NCI-H524 (cell line): ENCODE data around the gene MS4A15.
"Not testable (repeated sequence)": the region's sequence is repeated elsewhere in the genome, so short reads cannot be mapped to it uniquely, and the experiment has no call there.

Source experiments
- DNase-seq, 2 experiments: peaks; one replicate each; lab custom pipeline; 2025; lab: John Stamatoyannopoulos, UW

MS4A15 gene, protein sequence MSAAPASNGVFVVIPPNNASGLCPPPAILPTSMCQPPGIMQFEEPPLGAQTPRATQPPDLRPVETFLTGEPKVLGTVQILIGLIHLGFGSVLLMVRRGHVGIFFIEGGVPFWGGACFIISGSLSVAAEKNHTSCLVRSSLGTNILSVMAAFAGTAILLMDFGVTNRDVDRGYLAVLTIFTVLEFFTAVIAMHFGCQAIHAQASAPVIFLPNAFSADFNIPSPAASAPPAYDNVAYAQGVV

GRCh38 chr11:60756307-60757032 lies at the start of gene MS4A15:
Gene MS4A15, plus strand, starts transcription at chr11:60756867. Its CDS starts 6,867 bp downstream, at chr11:60763734.
- DNase-seq, result peak; percentile 23 to 50

- no peak for DNase-seq
Measured at GRCh38 chr11:60706931-60707330, 49.7 kb upstream of the MS4A15 start.

DNA sequence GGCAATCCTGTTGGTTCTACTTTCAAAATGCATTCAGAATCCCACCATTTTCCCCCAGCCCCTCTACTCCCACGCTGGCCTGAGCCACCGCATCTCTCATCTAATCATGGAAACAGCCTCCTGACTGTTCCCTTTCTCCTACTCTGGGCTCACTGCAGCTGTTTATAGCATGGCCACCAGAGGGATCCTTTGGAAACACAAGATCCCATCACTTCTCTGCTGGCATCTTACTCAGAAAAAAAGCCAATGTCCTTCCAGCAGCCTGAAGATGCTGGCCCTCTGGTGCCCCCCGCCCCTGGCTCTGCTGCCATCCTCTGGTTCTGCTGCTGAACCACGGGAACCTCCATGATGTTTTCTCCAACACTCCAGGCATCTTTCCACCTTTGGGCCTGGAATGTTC lies 46.2 kb upstream of the MS4A15 start:
- DNase-seq, result no peak

DNA sequence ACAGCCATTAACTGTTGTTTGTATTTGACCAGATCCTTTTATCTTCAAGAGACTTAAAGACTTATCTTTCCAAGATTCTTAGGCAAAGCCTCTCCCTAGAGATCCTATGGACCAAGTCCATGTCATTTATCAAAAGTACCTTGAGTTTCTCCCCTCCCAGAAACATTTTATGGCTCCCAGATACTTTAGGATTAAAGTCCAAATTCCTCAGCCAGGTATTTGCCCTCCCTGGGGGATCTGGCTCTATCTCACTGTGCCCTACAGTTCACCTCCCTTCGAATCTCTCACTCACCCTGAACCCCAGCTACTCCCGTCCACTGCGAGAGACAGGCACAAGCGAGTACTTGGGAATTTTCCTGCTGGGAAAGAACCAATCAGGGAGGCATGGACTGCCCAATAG lies 45.4 kb upstream of the MS4A15 start:
- no peak for DNase-seq

DNA sequence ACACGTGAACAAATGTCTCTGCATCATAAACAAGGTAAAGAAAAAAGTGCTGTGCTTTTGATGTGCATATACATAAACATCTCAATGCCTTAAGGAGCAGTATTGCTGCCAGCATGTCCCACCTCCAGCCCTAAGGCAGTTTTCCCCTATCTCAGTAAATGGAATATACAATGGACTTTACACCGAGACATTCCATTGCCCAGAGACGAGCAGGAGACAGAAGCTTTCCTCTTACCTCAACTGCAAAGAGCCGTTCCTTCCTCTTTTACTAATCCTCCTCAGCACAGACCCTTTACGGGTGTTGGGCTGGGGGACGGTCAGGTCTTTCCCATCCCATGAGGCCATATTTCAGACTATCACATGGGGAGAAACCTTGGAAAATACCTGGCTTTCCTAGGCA lies 43.2 kb upstream of the MS4A15 start:
- not testable (repeated sequence) for DNase-seq

GRCh38 chr11:60717956-60718355 lies 38.7 kb upstream of the MS4A15 start:
- no peak for DNase-seq

DNA sequence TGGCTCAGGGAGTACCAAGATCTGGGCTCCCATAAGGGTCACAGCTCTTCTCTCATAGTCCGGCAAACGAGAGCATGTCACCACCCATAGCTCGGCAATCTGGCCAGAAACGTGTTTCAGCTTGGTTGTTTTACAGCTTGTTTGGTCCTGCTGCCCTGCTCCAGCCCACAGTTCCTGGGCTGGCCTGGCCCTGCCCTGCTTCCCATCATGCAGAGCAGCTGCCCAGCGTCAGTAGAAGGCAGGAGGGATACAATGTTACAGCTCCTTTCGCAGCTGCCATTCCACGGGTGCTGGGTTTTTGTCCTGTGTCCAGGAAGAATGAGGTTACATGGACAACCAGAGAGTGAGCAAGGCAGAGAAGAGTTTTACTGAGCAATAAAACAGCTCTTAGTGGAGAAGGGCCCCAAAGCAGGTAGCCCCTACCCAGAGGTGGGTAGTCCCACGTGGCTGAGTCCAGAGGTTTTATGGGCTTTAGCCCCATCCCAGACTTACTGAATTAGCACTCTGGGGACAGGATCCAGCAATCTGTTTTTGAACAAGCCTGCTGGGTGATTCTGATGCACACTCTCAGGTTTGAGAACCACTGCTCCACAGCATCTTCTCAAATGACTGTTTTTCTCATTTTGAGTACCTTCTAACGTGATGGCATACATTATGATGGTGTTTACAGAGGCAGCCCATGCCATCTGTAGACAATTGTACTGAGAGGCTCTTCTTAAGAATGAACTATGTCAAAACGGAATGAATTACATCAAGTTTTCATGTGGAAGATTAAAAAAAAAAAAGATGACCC lies 37.9 kb upstream of the MS4A15 start:
- DNase-seq, result no peak

DNA sequence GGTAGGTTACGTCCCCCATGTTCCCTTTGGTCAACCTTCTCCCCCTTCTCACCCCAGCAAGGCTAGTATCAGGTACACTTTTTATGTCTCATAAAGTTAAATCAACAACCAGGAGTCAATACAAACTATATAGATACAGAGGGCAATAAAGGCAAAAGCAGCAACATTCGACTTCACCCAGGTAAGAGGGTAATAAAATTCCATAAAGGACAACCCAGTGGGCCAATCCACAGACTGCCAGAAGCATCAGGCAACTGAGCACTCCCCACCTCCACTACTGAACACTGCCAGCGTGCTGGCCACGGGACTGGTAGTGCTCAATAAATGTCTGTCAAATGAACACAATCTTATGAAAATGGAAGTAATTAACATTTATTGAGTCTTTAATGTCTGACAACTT lies 37.3 kb upstream of the MS4A15 start:
- DNase-seq, result no peak

- DNase-seq, result no peak
Measured at GRCh38 chr11:60720460-60720859, 36.2 kb upstream of the MS4A15 start.

DNA sequence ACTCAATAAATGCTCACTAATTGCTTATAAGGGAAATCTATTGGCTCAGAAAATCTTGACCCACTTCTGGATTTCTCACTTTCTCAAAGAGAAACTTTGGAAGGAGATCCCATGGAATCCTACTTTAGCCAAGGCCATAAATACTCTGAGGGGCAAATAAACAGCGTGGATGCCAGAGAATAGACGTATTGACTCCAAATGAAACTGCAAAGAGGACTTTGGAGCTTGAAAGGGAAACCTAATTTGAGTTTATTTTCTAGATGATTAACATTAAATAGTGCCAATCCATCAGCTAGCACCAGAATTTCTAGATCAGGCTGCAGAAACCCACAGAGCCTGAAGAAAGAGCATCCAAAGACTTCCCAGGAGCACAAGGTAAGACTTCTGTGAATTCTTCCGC lies 32.2 kb upstream of the MS4A15 start, which contains the start of gene MS4A18:
Gene MS4A18 (plus strand): TSS at position 301 of the 400 bp plus-strand sequence.
- no peak for DNase-seq

- DNase-seq, result no peak
Measured at GRCh38 chr11:60725592-60725991, 31.1 kb upstream of the MS4A15 start.

GRCh38 chr11:60731586-60731985 lies 25.1 kb upstream of the MS4A15 start:
- no peak for DNase-seq

DNA sequence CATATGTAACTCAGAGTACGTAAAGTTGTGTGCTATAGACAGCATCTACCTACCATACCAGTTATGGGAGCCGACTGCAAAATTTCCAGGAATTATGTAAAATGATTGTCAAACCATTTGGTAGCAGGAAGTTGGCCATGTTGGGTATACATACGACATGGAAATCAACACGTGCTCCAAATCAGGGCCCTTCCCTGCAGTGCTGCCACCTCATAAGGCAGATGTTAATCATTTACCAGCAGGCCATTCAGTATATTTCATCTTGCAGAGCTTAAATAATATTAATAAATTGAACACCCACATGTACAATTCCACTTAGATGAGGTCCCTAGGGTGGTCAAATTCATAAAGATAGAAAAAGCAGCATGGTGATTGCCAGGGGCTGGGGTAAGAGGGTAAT lies 22.4 kb upstream of the MS4A15 start:
- no peak for DNase-seq

DNA sequence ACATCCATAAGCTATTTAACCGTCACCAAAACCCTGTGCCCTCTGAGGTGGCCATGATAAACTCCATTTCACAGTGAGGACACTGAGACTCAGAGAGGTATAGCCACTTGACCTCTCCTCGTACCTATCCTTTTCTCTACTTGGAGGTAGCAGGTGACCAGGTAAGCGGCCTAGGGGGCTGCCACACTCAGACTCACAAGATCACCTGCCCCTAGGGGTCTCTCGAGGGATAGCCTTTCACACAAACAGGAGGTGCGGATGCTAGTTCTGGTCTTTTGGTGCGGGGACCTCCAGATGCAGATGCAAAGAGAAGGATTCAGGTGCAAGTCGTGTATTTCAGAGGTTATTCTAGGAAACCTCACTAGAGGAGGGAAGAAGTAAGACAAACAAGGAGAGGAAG lies 17.6 kb upstream of the MS4A15 start:
- DNase-seq, result no peak

- no peak for DNase-seq
Measured at GRCh38 chr11:60740573-60740972, 16.1 kb upstream of the MS4A15 start.

DNA sequence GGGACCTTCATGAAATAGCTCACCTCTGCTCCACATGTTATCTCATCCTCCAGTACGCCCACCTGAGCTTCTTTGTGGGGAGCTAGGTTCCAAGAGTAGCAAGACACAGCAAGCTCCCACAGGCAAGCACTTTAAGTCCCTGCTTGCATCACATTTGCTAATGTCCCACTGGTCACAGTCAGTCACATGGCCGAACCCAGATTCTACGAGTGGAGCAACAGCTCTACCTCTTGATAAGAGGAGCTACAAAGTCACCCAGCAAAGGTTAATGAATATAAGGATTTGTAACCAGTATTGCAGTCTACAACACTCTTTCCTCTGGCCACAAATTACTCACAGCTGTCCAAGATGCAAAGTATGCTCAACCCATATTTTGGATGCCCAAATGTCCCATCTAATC lies 15.2 kb upstream of the MS4A15 start:
- DNase-seq, result no peak

- DNase-seq, result no peak
Measured at GRCh38 chr11:60743058-60743457, 13.6 kb upstream of the MS4A15 start.

DNA sequence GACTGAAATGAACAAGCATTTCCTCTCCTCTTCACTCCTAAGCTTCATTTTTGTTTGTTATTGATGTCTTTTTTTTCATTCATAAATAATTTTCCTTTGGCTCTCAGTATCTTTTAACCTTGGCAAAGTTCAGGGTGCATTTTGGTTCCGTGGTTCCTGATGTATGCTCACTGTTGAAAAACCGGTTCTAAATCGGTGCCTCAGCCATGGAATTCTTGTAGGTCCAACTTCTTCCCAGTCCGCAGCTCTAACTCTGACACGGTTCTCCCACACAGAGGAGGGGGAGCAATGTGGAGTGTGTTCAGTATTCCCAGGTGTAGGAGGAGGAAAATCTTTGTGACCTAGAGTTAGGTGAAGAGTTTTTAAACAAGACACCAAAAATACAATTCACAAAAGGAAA lies 12.6 kb upstream of the MS4A15 start:
- no peak for DNase-seq

- no peak for DNase-seq
Measured at GRCh38 chr11:60747359-60747873, 9.3 kb upstream of the MS4A15 start.

- no peak for DNase-seq
Measured at GRCh38 chr11:60748225-60748624, 8.4 kb upstream of the MS4A15 start.

DNA sequence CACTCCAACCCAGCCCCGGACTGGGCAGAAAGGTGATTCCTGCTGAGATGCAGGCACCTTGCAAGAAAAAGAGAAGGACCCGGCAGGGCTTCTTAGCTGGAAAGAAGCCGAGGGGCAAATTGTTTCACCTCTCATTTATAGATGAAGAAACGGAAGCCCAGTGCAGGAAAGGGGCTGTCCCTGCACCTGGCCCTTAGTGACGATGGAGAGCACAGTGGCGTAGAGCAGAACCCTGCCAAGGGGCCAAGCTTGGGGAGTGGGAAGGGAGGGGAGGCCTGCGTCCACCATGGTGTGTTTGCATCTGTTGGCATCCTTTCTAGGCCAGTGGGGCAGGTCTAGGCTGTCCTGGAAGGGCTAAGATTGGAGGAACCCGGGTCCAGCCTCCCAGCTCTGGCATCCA lies 7.8 kb upstream of the MS4A15 start:
- no peak for DNase-seq

- no peak for DNase-seq
Measured at GRCh38 chr11:60750911-60751310, 5.8 kb upstream of the MS4A15 start.

DNA sequence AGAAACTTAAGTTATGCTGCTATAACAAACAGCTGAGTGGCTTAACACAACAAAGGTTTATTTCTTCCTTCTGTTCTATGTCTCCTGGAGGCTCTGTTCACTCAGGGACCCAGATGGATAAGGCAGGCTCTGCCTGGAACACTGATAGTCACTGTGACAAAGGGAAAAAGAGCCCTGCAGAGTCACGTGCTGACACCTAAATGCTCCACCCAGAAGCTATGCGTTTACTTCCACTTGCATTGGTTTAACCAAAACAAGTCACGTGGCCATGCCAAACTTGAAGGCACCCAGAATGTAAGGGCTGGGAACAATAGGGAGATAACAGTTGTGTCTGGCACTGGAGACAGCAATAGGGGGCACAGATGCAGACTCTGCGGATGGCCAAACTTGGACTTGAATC lies 3.4 kb upstream of the MS4A15 start:
- DNase-seq, result no peak
